ENCODE data around the gene RIMS4.
"Not testable (repeated sequence)": the region's sequence is repeated elsewhere in the genome, so short reads cannot be mapped to it uniquely, and the experiment has no call there.

RIMS4 gene

DNA sequence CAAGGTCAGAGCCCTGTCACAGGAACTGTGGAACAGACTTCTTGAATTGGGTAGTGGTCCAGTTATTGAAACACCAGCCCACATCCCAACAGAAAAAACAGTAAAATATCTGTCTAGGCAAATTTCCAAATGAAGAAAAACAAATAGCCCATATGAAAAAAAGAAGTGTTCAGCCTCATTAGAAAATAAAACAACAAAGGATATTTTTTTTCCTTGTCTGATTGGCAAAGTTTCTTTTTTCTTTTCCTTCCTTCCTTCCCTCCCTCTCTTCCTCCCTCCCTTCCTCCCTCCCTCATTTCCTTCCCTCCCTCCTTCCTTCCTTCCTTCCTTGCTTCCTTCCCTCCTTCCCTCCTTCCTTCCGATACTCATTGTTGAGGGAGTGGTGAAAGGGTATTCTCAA is 20.6 kb upstream of the RIMS4 start:
- DNase-seq (ENCODE audit: low read depth, low spot score): no peak

DNA sequence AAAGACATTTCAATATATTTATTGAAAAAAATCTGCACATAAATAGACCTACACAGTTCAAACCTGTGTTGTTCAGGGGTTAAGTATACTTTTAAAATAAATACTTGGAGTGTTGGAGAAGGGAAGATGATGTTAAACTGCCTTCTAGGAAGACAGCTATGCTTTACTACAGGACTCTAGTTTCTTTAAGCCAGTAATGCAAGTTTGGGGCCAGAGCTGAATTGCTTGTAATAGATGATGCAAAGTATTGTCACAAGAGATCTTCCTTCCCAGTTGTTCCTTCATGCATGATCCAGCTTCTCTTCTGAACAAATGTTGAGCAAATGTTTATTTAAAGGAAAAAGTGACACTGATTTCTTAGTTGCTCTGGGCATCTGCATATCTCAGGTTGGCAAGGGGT is 20.2 kb upstream of the RIMS4 start:
- no peak for DNase-seq (ENCODE audit: low read depth, low spot score)

DNA sequence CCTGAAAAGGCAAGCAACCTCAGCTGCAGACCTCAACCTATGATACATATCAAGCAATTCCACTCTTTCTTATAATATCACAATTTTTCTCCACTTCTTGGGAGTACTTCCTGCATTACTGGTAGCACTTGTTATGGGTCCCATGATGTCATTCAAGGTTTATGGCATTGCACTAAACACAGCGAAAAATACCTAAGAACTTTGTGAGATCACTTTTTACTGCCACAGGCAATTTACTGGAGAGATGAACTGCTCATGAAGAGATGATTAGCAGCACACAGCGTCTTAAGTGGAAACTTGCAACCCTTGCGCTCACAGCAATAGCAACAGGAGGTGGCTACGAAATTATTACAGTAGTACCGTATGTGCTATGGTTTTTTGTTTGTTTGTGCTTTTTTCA is 19.3 kb upstream of the RIMS4 start:
- DNase-seq (ENCODE audit: low read depth, low spot score): no peak

DNA sequence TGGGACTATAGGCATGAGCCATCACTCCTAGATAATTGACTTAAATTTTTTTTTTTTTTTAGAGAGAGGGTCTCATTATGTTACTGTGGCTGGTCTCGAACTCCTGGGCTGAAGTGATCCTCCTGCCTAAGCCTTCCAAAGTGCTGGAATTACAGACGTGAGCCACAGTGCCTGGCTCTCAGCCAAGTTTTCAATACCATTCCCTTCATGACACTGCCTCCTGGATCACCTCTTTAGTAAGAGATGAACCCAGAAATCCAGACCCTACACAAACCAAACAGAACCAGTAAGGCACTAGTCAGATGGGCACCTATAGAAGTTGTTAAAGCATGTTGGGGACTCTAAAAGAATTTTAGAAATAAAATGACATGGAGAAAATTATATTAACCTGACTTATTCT is 18.3 kb upstream of the RIMS4 start:
- DNase-seq (ENCODE audit: low read depth, low spot score): no peak

DNA sequence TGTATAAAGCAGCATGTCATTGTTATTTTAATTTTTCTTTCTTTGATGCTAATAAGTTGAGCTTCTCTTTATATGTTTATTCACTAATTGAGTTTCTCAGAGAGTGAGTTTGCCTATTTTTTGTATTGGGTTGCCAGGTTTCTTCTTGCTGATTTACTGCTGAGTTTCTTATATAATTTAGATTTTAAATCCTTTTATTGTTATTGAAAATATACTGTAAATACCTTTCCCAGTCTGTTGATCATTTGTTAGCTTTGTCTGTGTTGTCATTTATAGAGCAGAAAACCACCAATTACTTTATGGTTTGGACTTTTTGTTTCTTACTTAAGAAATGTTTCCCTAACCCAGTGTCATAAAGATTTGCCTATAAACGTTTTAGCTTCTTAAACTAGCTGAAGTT is 17.1 kb upstream of the RIMS4 start:
- DNase-seq (ENCODE audit: low read depth, low spot score): no peak

DNA sequence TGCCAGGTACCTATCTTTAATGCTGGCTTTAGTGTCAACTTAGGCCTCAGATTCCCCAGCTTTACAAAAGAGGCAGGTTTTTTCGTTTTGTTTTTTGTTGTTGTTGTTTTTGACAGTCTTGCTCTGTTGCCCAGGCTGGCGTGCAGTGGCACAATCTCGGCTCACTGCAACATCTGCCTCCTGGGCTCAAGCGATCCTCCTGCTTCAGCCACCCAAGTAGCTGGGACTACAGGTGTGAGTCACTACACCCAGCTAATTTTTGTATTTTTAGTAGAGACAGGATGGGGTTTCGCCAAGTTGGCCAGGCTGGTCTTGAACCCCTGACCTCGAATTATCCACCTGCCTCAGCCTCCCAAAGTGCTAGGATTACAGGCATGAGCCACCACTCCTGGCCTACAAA is 11.2 kb upstream of the RIMS4 start:
- not testable (repeated sequence) for DNase-seq (ENCODE audit: low read depth, low spot score)

DNA sequence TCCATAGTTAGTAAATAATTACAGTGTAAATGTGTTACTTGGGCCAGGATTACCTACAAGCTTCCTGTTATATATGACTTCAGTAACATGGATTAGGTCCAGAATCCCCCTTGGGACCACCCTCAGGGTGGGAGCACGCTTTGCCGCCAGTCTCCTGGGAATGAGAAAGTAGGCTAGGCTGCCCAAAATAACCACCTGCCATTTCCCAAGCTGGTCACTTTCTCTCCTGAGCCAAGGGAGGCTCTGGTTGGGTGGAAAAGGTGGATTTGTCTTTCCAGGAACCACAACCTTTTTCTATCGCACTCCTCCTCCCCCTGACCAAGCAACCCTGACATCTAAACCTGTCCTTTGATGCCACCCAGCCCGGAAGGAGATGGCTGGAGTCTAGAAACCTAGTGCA is 9.6 kb upstream of the RIMS4 start:
- no peak for DNase-seq (ENCODE audit: low read depth, low spot score)

DNA sequence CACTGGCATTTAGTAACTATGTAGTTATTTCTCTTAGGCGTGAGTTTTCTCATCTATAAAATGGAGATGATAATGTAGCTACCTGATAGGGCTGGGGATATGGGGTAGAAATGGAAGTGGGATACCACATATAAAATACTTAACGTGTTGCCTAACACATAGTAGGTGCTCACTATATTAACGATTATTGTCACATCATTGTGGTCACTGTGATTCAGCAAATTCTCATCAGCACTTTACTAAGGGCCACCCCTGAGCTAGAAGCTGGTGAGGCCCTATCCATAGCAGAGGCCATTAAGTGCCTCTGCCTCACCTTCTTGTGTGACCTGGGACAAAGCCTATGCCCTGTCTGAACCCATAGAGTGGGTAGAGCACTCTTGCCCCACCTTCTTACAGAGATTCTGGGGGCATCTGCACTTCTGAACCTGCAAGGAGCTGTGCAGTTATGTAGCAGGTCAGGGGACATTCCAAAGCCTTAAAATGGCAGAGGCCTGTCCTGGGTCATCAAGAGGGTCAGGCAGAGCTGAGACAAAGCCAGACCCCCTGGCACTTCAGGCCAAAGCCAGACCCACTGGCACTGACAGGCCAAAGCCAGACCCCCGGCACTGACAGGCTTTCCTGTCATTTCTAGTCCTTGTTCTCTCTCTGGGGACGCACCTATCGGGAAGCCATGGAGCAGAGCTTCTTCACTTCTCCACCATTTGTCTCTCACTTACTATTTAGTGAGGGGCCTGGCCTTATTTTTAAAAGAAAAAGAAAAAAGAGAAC is 7.0 kb upstream of the RIMS4 start:
- DNase-seq (ENCODE audit: low read depth, low spot score): no peak

DNA sequence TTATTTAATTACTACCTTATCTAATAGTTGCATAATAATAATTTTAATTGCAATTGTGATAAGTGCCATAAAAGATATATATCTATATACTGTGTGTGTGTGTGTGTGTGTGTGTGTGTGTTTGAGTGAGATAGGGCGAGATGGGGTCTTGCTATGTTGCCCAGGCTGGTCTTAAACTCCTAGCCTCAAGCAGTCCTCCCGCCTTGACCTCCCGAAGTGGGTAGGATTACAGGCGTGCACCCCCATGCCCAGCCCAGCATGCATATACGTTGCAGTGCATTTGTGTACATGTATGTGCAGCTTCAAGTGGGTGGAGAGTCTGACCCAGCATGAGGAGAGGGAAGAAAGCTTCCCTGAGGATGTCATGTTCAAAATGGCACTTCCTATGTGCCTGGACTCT is 4.6 kb upstream of the RIMS4 start:
- no peak for DNase-seq (ENCODE audit: low read depth, low spot score)

DNA sequence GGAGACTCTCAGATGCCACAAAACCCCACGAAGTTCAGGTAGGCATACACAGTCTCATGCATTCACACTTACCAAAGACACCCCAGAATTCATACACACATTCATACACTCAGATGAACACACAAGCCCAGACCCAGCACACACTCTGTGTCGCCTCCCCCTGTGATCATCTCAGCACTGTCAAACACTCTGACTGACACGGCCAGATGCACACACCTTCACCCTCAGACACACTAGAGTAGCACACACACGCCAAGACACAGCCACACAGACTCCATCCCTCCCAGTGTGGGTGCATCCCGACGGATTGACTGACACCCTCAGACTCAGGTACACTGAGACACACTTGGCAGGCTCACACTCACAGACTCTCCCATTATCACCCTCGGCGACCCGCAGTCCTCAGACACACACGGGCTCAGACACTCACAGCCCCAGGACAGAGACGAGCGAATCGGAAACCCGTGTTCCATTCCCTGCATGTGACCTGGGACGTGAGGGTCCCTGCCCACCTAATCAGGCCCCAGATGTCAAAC is 872 bp upstream of the RIMS4 start:
- no peak for DNase-seq (ENCODE audit: low read depth, low spot score)

DNA sequence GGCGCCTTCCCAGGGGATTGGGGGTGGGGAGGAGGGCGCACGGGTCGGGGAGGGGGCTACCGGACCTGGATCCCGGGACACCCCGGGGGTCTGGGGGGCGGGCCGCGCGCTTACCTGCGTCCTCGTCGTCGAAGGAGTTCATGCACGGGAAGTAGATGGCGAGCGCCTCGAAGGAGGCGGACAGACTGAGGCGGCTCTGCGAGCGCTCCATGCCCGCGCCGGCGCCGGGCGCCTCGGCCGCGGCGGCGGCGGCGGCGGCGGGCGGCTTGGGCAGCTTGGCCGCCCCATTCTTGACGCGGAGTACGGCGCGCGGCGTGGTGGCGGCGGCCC is 320 bp downstream of the RIMS4 start:
- no peak for DNase-seq (ENCODE audit: low read depth, low spot score)

DNA sequence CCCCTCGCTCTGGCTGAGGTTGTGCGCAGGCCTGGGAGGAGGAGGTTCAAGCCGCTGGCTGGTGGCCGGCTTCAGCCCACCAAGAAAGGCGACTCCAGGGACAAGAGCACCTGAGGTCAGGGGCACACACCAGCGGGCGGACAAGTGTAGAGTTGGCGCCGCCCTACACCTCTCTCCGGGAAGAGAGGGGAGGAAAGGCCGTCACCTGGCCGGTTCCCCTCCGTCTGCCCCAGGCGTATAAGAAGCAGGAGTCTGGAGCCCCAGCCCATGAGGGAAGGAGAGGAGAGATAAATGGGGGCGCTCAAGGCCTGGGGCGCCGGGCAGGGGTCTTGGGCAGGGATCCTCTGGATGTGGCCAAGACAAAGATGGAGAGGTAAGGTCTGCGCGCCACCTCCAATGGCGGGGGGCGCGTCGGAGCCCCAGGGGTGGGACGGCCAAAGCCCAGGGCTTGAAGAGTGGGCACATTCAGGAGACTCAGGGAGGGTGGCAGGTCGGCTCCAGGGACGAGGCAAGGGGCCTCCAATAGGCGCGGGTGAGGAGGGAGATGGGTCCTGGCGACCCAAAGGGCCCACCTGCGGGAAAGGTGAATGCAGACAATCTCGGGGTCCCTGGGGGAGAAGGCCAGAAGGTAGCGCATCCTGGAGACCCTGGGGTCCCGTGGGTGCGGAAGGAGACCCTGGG is 826 bp downstream of the RIMS4 start:
- no peak for DNase-seq (ENCODE audit: low read depth, low spot score)

DNA sequence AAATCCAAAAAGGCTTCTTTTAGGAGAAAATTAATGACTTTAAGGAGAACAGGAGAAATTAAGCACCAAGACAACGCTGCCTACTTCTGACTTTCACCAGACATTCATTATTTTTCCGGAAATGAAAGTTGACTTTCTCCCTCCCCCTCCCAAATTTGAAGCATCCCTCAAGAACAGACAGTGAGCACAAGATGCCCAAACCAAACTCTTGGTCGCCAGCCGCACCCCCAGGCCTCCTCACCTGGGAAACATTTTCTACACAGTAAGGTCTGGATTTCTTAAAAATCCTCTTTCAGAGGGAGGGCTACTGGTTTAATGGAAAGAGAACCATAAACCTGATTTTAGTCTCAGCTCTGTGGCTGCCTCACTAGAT is 2.7 kb downstream of the RIMS4 start:
- DNase-seq (ENCODE audit: low read depth, low spot score): no peak

DNA sequence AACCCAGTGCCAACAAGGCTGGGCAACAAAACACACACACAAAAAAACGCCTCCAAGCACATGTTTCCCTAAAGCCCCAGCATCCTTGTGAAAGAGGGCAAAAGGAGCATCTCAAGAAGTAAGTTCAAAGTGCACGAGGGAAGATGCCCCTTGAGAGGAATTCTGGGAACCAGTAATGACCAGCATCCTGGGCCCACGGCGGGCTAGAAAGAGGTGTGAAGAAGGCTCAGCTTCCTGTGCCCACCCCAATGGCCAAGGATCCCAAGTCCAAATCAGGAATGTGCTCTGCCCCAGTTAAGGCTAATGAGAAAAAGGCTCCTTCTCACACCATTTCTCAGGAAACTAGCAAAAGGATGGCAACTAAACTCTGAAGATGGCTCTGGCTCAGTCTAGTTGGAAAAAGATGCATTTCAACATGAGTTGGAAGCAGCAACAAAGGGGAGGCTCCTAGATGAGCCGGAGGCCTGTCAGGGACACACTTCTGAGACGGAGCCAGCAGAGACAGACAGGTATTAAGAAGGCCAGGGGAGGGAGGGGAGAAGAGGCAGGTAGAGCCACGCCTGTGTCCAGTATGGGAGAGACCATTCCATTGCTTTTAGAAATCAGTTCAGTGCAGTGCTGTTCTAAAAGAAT is 3.2 kb downstream of the RIMS4 start:
- no peak for DNase-seq (ENCODE audit: low read depth, low spot score)

DNA sequence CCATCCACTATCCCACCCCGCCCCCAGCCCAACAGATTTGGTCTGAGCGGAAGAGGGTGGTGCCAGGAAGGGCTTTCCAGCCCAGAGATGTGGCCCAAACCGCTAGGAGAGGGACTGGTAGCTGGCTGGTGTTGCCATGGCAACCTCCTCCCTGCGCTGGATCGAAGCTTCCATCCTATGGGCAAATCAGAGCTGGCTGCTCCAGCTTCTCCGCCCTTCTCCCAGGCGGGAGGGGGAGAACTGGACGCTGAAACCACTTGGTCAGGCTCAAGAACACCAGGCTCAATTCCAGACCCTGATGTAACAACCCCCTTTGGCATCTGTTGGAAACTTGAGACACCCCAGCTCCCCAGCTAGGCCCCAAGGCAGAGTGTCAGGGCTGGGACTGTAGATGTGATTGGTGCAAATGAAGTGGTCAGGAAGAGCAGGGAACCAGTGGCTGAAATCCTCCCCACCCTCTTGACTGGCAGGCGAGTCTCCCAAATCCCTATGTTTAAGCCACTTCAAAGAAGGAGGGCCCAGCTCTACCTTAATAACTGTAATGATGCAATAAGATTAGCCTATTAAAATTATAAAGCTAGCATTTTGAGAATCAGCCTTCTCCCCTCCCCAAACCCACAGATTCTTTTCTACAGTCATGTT is 4.2 kb downstream of the RIMS4 start:
- no peak for DNase-seq (ENCODE audit: low read depth, low spot score)

DNA sequence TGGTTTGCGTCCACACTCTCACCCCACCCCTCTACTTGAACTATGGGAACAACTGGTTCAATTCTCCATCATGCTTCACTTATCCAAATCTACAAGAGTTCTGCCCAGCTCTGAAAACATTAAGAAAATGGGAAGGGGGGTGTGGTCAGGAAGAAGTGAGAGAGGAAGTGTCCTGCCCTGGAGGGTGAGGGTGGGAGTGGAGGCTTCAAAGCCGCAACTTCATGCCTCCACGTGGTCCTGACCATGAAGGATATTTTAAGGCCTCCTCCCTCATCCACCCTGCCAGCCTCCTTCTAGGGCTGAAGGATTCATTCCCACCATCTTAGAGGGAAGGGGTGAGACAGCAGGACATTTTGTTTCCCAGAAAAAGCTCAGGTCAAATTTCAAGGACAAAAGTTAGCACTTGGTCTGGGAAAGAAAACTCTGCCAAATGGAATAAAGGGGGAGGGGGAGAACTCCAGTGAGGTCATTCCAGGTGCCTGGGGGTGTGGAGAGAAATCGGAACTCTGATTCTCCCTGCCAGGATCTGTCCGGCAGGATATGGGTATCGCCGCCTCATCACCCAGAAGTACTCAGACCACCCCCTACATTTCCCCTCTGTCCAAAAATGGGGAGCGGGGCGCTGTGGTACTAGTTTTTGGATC is 4.9 kb downstream of the RIMS4 start:
- DNase-seq (ENCODE audit: low read depth, low spot score): no peak

DNA sequence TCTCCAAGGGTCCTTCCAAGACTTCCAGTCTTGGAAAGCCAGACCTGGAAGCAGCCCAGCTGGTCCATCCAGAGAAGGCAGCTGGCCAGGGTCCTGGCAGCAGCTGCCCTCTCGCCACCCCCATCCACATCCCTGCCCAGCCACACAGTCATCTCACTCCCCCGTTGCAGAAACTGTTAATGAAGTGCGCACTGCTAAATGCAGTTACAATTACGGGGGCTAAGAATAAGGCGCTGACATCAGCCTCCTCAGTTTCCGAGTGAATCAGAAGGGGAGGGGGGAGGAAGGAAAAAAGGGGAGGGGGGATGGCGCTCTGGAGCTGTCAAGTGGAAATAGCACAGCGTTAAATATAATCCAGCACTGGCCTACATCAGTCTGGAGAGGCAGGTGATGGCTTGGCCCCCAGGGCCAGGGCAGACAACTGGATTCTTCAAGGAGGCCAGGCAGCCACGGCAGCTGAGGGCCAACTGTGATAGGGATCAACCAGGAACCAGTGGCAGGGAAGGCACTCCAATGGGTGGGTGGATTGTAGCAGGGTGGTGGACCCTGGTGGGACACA is 6.9 kb downstream of the RIMS4 start:
- DNase-seq (ENCODE audit: low read depth, low spot score): no peak

DNA sequence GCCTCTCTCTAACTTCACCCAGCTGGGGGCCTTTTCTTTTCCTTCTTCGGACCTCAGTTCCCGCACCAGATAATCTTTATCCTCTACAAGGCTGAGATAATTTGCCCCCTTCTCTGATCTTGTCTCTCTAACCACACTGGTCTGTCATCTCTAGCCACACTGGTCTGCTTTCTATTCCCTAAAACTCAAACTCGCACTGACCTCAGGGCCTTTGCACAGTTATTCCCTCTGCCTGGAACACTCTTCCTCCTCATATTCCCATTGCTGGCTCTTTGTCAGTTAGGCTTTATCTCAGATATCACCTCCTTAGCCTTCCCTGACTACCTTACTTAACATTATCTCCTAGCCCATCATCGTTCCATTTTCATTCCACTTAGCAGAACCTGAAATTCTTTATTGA is 7.6 kb downstream of the RIMS4 start:
- no peak for DNase-seq (ENCODE audit: low read depth, low spot score)

DNA sequence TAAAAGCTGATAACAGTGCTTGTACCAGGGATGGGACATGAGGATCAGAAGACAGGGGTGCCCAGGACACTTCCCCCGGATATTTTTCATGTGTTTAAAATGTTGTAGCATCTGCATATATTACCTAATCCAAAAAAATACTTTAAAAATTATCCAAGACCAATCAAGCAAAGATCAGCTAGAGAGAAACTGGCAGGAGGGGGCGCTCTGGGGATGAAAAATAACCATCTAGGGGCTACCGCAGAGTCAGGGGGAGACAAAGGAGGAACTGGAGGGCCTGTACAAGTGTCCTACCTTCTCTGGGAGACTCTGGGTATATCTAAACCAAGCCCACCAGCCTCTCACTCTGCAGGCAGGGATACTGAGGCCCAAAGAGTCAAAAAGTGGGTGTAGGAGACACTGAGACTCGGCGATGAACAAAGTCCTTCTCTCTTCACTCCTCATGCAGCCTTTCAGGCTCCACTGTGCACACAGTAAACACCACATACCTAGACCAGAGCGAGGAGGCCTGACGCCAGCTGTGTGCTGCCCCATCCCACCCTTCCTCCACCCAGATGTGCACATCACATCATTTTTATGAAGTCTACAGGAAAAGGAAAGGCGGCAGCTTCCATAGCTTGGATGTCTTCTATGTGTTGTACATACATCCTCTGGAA is 9.8 kb downstream of the RIMS4 start:
- DNase-seq (ENCODE audit: low read depth, low spot score): no peak

DNA sequence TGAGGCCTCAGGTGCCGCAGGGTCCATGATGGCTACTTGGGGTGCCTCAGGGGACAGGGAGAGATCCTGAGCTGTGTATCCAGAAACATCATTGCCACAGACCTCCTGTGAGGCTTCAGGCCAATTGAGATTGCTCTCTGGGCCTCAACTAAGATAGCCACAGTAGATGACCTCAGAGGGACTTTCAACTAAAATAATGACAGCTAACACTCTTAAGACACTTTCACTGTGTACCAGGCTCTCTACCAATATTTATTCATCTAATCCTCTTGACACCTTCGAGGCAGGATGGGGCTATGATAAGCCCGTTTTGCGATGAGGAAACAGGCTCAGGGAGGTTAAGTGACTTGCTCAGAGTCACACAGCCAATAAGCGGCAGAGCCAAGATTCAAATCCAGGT is 10.7 kb downstream of the RIMS4 start:
- no peak for DNase-seq (ENCODE audit: low read depth, low spot score)

DNA sequence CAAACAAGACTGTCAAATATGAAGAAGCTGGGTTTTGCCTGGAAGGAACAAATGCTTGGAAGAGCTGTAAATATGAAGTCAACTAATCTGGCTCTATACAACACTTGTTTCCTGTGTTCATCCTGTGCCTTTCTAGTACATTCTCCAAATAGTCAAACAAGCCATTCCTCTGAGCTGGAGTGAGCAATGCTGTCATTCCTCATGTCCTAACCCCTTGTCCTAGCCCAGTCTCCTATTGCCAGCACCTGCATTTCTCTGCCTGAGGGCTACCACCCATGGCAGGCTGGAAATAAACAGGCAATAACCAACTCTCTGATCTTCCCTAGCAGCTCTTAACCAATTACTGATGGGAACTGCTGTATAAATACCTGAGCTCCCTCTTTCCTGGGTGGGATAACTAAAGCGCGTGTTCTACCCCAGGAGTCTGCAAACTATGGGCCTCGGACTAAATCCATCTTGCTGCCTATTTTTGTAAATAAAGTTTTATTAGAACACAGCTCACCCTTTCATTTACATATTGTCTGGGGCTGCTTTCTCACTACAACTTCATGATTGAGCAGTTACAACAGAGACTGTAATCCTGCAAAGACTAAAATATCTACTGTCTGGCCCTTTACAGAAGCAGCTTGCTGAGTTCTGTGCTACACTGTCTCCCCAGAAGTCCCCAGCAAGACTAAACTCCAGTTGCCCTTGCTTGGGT is 13.4 kb downstream of the RIMS4 start:
- no peak for DNase-seq (ENCODE audit: low read depth, low spot score)

Measured in activated naive CD8-positive, alpha-beta T cell treated with anti-CD3 and anti-CD28 coated beads, Interleukin-2, amount 50 U/mL, for 16 hours (primary cell).